ENCODE data around the gene BEGAIN. TPM values are rescaled to one million over a fixed set of nuclear protein-coding genes. Genes with fewer than 3 reads are reported as not detected.

BEGAIN gene
- total and polyA plus RNA-seq, 2 donors (not counting 3 experiments of a cell fraction or from before 2014, with no cell fraction given), result 0.49 TPM; not detected in 1

DNA sequence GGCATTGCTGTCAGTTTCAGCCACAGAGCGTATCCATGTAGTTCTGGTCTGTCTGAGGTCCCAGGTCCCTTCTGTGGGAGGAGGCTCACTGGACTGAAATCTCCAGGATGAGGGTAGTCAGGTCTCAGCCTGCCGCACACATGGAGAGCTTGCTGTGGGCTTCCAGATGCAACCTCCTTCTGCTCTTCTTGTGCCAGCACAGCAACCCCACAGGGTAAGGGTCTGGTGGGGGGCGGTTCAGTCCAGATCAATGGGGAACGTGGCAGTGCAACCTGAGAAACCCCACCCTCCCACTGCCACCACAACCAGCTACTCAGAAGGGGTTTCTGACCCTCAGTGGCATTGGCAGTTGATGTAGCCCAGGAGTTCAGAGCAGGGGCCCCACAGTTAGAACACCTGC, 61.2 kb downstream of the BEGAIN start:
- H4K20me1 ChIP-seq (replicated peaks; ENCODE audit: control insufficient read depth, extremely low read depth, insufficient read depth, low read length), result no peaks in the 10 kb centered on the region
- BruUV-seq (replicated peaks), result no TSS peak
- H3K9me1 ChIP-seq (replicated peaks; ENCODE audit: control insufficient read depth, extremely low read depth, insufficient read depth, low read length), result no peaks in the 10 kb centered on the region
- dilution Hi-C loops (cut with MboI; ENCODE audit: extremely low pct_ligation_motif_present, low sequenced_read_pairs), result no loop called here
- H3K27ac ChIP-seq (ENCODE audit: insufficient read depth, low read depth, low read length), result no peak overlapping the region
- POLR2A ChIA-PET, result no interaction called here
- H3K36me3 ChIP-seq (ENCODE audit: control insufficient read depth in 2 of 2, extremely low read depth in 1 of 2, insufficient read depth in 2 of 2, low read length in 2 of 2), result peaks cover 0 to 2% of the 10 kb centered on the region in 2 experiments
- H3K79me2 ChIP-seq (ENCODE audit: control insufficient read depth, insufficient read depth, low read length), result no peaks in the 10 kb centered on the region
- H3K4me3 ChIP-seq (replicated peaks in 1 of 3; ENCODE audit: insufficient read depth in 1 of 3, low read depth in 1 of 3, low read length in 3 of 3), result no peak overlapping the region
- H3K9ac ChIP-seq (replicated peaks; ENCODE audit: extremely low read depth, insufficient read depth, low read length), result no peak overlapping the region
- DNase-seq (ENCODE audit: low read depth, low spot score) (no peak), FAIRE-seq (no peak)
- no peaks in the 10 kb centered on the region for H3K9me3 ChIP-seq (replicated peaks; ENCODE audit: control insufficient read depth, insufficient read depth, low read length)
- TF ChIP-seq FOS (IDR thresholded peaks at IDR 0.05; ENCODE audit: borderline replicate concordance, insufficient read depth, low read length), result no peak
- no peak for TF ChIP-seq JUN (IDR thresholded peaks at IDR 0.05; ENCODE audit: borderline replicate concordance, insufficient read depth, insufficient read length, low read depth)
- TF ChIP-seq, protein P1, sequence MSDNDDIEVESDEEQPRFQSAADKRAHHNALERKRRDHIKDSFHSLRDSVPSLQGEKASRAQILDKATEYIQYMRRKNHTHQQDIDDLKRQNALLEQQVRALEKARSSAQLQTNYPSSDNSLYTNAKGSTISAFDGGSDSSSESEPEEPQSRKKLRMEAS (IDR thresholded peaks at IDR 0.05; ENCODE audit: insufficient read depth, insufficient read length), result no peak
- no peak for TF ChIP-seq GATA2 (IDR thresholded peaks at IDR 0.05; ENCODE audit: insufficient read depth, insufficient read length, low read depth, low read length)
- no peak for TF ChIP-seq EZH2 (IDR thresholded peaks at IDR 0.05; ENCODE audit: borderline replicate concordance, low read depth, low read length, severe bottlenecking)
- TF ChIP-seq POLR2AphosphoS5 (IDR thresholded peaks at IDR 0.05; ENCODE audit: insufficient read depth, low read depth, low read length), result no peak
- TF ChIP-seq MYC (IDR thresholded peaks at IDR 0.05; ENCODE audit: low read depth, low read length), result no peak
- TF ChIP-seq POLR2A (IDR thresholded peaks at IDR 0.05; ENCODE audit: low read depth, low read length), result no peak
- TF ChIP-seq, protein P2, sequence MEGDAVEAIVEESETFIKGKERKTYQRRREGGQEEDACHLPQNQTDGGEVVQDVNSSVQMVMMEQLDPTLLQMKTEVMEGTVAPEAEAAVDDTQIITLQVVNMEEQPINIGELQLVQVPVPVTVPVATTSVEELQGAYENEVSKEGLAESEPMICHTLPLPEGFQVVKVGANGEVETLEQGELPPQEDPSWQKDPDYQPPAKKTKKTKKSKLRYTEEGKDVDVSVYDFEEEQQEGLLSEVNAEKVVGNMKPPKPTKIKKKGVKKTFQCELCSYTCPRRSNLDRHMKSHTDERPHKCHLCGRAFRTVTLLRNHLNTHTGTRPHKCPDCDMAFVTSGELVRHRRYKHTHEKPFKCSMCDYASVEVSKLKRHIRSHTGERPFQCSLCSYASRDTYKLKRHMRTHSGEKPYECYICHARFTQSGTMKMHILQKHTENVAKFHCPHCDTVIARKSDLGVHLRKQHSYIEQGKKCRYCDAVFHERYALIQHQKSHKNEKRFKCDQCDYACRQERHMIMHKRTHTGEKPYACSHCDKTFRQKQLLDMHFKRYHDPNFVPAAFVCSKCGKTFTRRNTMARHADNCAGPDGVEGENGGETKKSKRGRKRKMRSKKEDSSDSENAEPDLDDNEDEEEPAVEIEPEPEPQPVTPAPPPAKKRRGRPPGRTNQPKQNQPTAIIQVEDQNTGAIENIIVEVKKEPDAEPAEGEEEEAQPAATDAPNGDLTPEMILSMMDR (IDR thresholded peaks at IDR 0.05; ENCODE audit: extremely low read depth in 1 of 2, insufficient read depth in 1 of 2, low read depth in 1 of 2, low read length in 2 of 2), result no peak
- H3K27me3 ChIP-seq (ENCODE audit: control insufficient read depth in 2 of 2, insufficient read depth in 2 of 2, low read length in 2 of 2), result no peaks in the 10 kb centered on the region
- intact Hi-C loops (cut with micrococcal nuclease), result no loop called here
- H3K4me2 ChIP-seq (ENCODE audit: insufficient read depth, low read length), result no peak overlapping the region
- CTCF ChIA-PET, result interaction anchor here (1.2 to 3.6 kb wide), 7 partner anchors 7 to 141 kb away, joined by 3 to 40 read pairs (median 8); no protein-coding TSS in a partner anchor
- H2AFZ ChIP-seq (ENCODE audit: low read depth, low read length), result no peak overlapping the region
- H3K4me1 ChIP-seq (ENCODE audit: control insufficient read depth, extremely low read depth, insufficient read depth, low read length), result no peaks in the 10 kb centered on the region
